IPS-NIHi11 (cell line): ENCODE measurements around the gene APOD.
"Not testable (repeated sequence)": the region's sequence is repeated elsewhere in the genome, so short reads cannot be mapped to it uniquely, and the experiment has no call there.

Experiments used
- DNase-seq: peaks from one replicate; pipeline ENCODE4 v3.0.0; 2012; ENCODE audit warnings: mixed read lengths, low spot score

APOD gene

GRCh38 chr3:195583831-195584542, at the start of gene APOD:
APOD (minus strand) TSS chr3:195583940; CDS start chr3:195579461, 4,479 bp downstream.
- DNase-seq, result no peak

- DNase-seq, result not testable (repeated sequence)
Measured at GRCh38 chr3:195633351-195633750, 49.6 kb upstream of the APOD start.

GRCh38 chr3:195632501-195633185, 48.9 kb upstream of the APOD start:
- peak; percentile 1 for DNase-seq

GRCh38 chr3:195632046-195632445, 48.3 kb upstream of the APOD start:
- DNase-seq, result not testable (repeated sequence)

GRCh38 chr3:195630938-195631495, 47.3 kb upstream of the APOD start:
- not testable (repeated sequence) for DNase-seq

- not testable (repeated sequence) for DNase-seq
Measured at GRCh38 chr3:195630086-195630917, 46.6 kb upstream of the APOD start.

GRCh38 chr3:195629682-195630081, 45.9 kb upstream of the APOD start:
- DNase-seq, result not testable (repeated sequence)

GRCh38 chr3:195628386-195628920, 44.7 kb upstream of the APOD start:
- DNase-seq, result not testable (repeated sequence)

- DNase-seq, result not testable (repeated sequence)
Measured at GRCh38 chr3:195627515-195628385, 44.0 kb upstream of the APOD start.

- not testable (repeated sequence) for DNase-seq
Measured at GRCh38 chr3:195624603-195625560, 41.1 kb upstream of the APOD start.

GRCh38 chr3:195624171-195624570, 40.4 kb upstream of the APOD start:
- DNase-seq, result not testable (repeated sequence)

GRCh38 chr3:195623217-195623965, 39.7 kb upstream of the APOD start:
- DNase-seq, result not testable (repeated sequence)

GRCh38 chr3:195622523-195623170, 38.9 kb upstream of the APOD start:
- DNase-seq, result not testable (repeated sequence)

- DNase-seq, result not testable (repeated sequence)
Measured at GRCh38 chr3:195622012-195622411, 38.3 kb upstream of the APOD start.

- not testable (repeated sequence) for DNase-seq
Measured at GRCh38 chr3:195621095-195621494, 37.4 kb upstream of the APOD start.

GRCh38 chr3:195620476-195620875, 36.7 kb upstream of the APOD start:
- DNase-seq, result not testable (repeated sequence)

GRCh38 chr3:195619591-195620369, 36.0 kb upstream of the APOD start:
- DNase-seq, result not testable (repeated sequence)
